Smooth muscle cell (in vitro differentiated cells): ENCODE measurements around the gene NR2C1. TPM values are rescaled to one million over a fixed set of nuclear protein-coding genes. Genes with fewer than 3 reads are reported as not detected.
A peak's percentile ranks its signal among the peaks of the same experiment; 100 is the strongest.

Experiments
- DNase-seq: peaks from one replicate; lab custom pipeline; 2025; ENCODE audit not compliant: unreplicated experiment; lab: John Stamatoyannopoulos, UW
- H2AFZ ChIP-seq: fragments of 200-600 bp; sonication (generic); 2 replicates; pipeline ENCODE4 v1.6.0; 2016; ENCODE audit warnings: antibody characterized with exemption, low read depth, mild to moderate bottlenecking
- H3F3A ChIP-seq: fragments of 200-600 bp; sonication (generic); 2 replicates; pipeline ENCODE4 v1.6.0; 2017; ENCODE audit warnings: antibody characterized with exemption, low read depth
- H3K27ac ChIP-seq: fragments of 200-600 bp; sonication (generic); 2 replicates; pipeline ENCODE4 v1.5.1; 2016; ENCODE audit warnings: low read depth, mild to moderate bottlenecking
- H3K27me3 ChIP-seq: fragments of 200-600 bp; sonication (generic); 2 replicates; pipeline ENCODE4 v1.6.1; 2016; ENCODE audit warnings: low read depth, mild to moderate bottlenecking
- H3K36me3 ChIP-seq: fragments of 200-600 bp; sonication (generic); 2 replicates; pipeline ENCODE4 v1.5.1; 2016; ENCODE audit warnings: low read depth
- H3K4me1 ChIP-seq: fragments of 200-600 bp; sonication (generic); 2 replicates; pipeline ENCODE4 v1.5.1; 2016; ENCODE audit warnings: low read depth
- H3K4me2 ChIP-seq: fragments of 200-600 bp; sonication (generic); 2 replicates; pipeline ENCODE4 v1.6.0; 2016; ENCODE audit warnings: mild to moderate bottlenecking
- H3K4me3 ChIP-seq: fragments of 200-600 bp; sonication (generic); 2 replicates; pipeline ENCODE4 v1.5.1; 2016; ENCODE audit warnings: mild to moderate bottlenecking
- H3K79me2 ChIP-seq: fragments of 200-600 bp; sonication (generic); 2 replicates; pipeline ENCODE4 v1.6.0; 2016; ENCODE audit warnings: low read depth, mild to moderate bottlenecking
- H3K9ac ChIP-seq: fragments of 200-600 bp; sonication (generic); 2 replicates; pipeline ENCODE4 v1.6.0; 2016; ENCODE audit warnings: low read depth
- H3K9me3 ChIP-seq: fragments of 200-600 bp; sonication (generic); replicated peaks from 2 replicates; pipeline ENCODE4 v1.5.1; 2016; ENCODE audit warnings: low read depth
- H4K20me1 ChIP-seq: fragments of 200-600 bp; sonication (generic); 2 replicates; pipeline ENCODE4 v1.6.0; 2016; ENCODE audit warnings: low read depth
- CTCF ChIP-seq: fragments of 200-600 bp; sonication (generic); IDR thresholded peaks from 2 replicates; pipeline ENCODE4 v1.5.1; 2017; ENCODE audit warnings: borderline replicate concordance, mild to moderate bottlenecking, antibody characterized with exemption; ENCODE audit not compliant: insufficient read depth, poor library complexity, severe bottlenecking
- WGBS: methylation state at CpG from one replicate; pipeline ENCODE4 v1.1.7; 2016; ENCODE audit warnings: low lambda C conversion rate; 5-methylcytosine and 5-hydroxymethylcytosine counted together
- polyA plus RNA-seq: library from polyadenylated mRNA; unstranded; fragments of >200 nt; fragmentation: Nextera tagmentation; extraction: Ambion mirVana; gene quantifications from 2 replicates; pipeline ENCODE4 v1.2.1, GENCODE V29; 2016
- total RNA-seq: library from RNA; depleted of rRNA; stranded (reverse); fragments of >200 nt; gene quantifications from 2 replicates; pipeline ENCODE4 v1.2.3, GENCODE V29; 2014

NR2C1 gene
- total and polyA plus RNA-seq, 2 experiments from 2014 or later: 23.7 to 48.0 TPM

- H3K4me2 ChIP-seq: no peak overlapping the region
- no peaks in the 10 kb centered on the region for H3K36me3 ChIP-seq
- no peaks in the 10 kb centered on the region for H3K9me3 ChIP-seq
- no peak overlapping the region for H3K9ac ChIP-seq
- no peaks in the 10 kb centered on the region for H3K79me2 ChIP-seq
- H4K20me1 ChIP-seq: no peaks in the 10 kb centered on the region
- no peaks in the 10 kb centered on the region for H3F3A ChIP-seq
- no peak overlapping the region for H2AFZ ChIP-seq
- H3K4me1 ChIP-seq: no peaks in the 10 kb centered on the region
- no peak overlapping the region for H3K27ac ChIP-seq
- no peak overlapping the region for H3K4me3 ChIP-seq
- H3K27me3 ChIP-seq: no peaks in the 10 kb centered on the region
- TF ChIP-seq CTCF: no peak
- no peak for DNase-seq
These were observed 58.9 kb downstream of the NR2C1 start for GRCh38 chr12:95014554-95014953.

GRCh38 chr12:95006206-95006605 lies 67.2 kb downstream of the NR2C1 start:
- Histone ChIP-seq H3K36me3 (no peaks in the 10 kb centered on the region), H3K9me3 (no peaks in the 10 kb centered on the region), H3K4me1 (peaks cover 6% of the 10 kb centered on the region), H3K27ac (no peak overlapping the region), H3F3A (no peaks in the 10 kb centered on the region), H4K20me1 (no peaks in the 10 kb centered on the region), H3K9ac (no peak overlapping the region), H3K27me3 (no peaks in the 10 kb centered on the region), H3K4me3 (no peak overlapping the region), H2AFZ (no peak overlapping the region), H3K4me2 (no peak overlapping the region), H3K79me2 (peaks cover 16% of the 10 kb centered on the region)
- DNase-seq: no peak
- WGBS: 92% methylated on average over 4 of the region's 4 CpGs
- TF ChIP-seq CTCF: no peak

GRCh38 chr12:95004610-95005009 lies 68.8 kb downstream of the NR2C1 start:
- no peaks in the 10 kb centered on the region for H4K20me1 ChIP-seq
- no peak overlapping the region for H3K9ac ChIP-seq
- H3K9me3 ChIP-seq: no peaks in the 10 kb centered on the region
- no peak overlapping the region for H2AFZ ChIP-seq
- H3K4me2 ChIP-seq: no peak overlapping the region
- no peak for TF ChIP-seq CTCF
- H3K79me2 ChIP-seq: peaks cover 32% of the 10 kb centered on the region
- WGBS: 97% methylated on average over 2 of the region's 2 CpGs
- no peaks in the 10 kb centered on the region for H3F3A ChIP-seq
- no peak overlapping the region for H3K27ac ChIP-seq
- no peaks in the 10 kb centered on the region for H3K27me3 ChIP-seq
- peaks cover 2% of the 10 kb centered on the region for H3K36me3 ChIP-seq
- H3K4me1 ChIP-seq: peaks cover 6% of the 10 kb centered on the region
- DNase-seq: no peak
- H3K4me3 ChIP-seq: no peak overlapping the region

GRCh38 chr12:95003921-95004272 lies 69.5 kb downstream of the NR2C1 start:
- peaks cover 39% of the 10 kb centered on the region for H3K79me2 ChIP-seq
- peak overlapping the region; percentile 94 for H3K4me2 ChIP-seq
- peak overlapping the region; percentile 84 for H3K4me3 ChIP-seq
- no peaks in the 10 kb centered on the region for H3K27me3 ChIP-seq
- H3K27ac ChIP-seq: peak overlapping the region; percentile 61
- no peak for DNase-seq
- TF ChIP-seq CTCF: no peak
- H4K20me1 ChIP-seq: peaks cover 3% of the 10 kb centered on the region
- no peaks in the 10 kb centered on the region for H3F3A ChIP-seq
- H3K9ac ChIP-seq: peak overlapping the region; percentile 21
- H3K4me1 ChIP-seq: peaks cover 6% of the 10 kb centered on the region
- H3K9me3 ChIP-seq: no peaks in the 10 kb centered on the region
- 78% methylated on average over 15 of the region's 15 CpGs for WGBS
- peak overlapping the region; percentile 88 for H2AFZ ChIP-seq
- H3K36me3 ChIP-seq: peaks cover 2% of the 10 kb centered on the region
